Thyroid gland (tissue), 4 donors: ENCODE measurements around the gene CACNA1B.

Source experiments
- CTCF ChIP-seq, 6 experiments: fragments of 200-600 bp in 3 of 6; fragments of 450-650 bp in 3 of 6; sonication (generic) in 3 of 6; IDR thresholded peaks; one replicate each; pipeline ENCODE4 v1.5.1; 2016 to 2019; ENCODE audit warnings: antibody characterized with exemption in 6 of 6, mild to moderate bottlenecking in 2 of 6, inconsistent platforms in 1 of 6, moderate library complexity in 1 of 6
- POLR2A ChIP-seq, 2 donors: fragments of 450-650 bp; IDR thresholded peaks; one replicate each; pipeline ENCODE4 v1.6.1; 2017; ENCODE audit warnings: antibody characterized with exemption in 2 of 2, mild to moderate bottlenecking in 2 of 2, moderate library complexity in 1 of 2

GRCh38 chr9:138010861-138011260 lies 133.3 kb downstream of the CACNA1B start:
- no peak for TF ChIP-seq CTCF (IDR thresholded peaks at IDR 0.05)
- no peak for TF ChIP-seq POLR2A (IDR thresholded peaks at IDR 0.05)
